Ectodermal cell (in vitro differentiated cells): ENCODE results near the gene FAM156A. TPM values are rescaled to one million over a fixed set of nuclear protein-coding genes. Genes with fewer than 3 reads are reported as not detected.
"Not testable (repeated sequence)": the region's sequence is repeated elsewhere in the genome, so short reads cannot be mapped to it uniquely, and the experiment has no call there.

ENCODE experiments used
- H3K27ac ChIP-seq: 2 replicates; pipeline ENCODE4 v1.7.0; 2013; ENCODE audit warnings: mild to moderate bottlenecking, low read depth, low read length; ENCODE audit not compliant: insufficient read depth, poor library complexity, severe bottlenecking
- H3K27me3 ChIP-seq: 2 replicates; pipeline ENCODE4 v1.7.0; 2013; ENCODE audit warnings: mild to moderate bottlenecking, low read length; ENCODE audit not compliant: insufficient read depth, control insufficient read depth, poor library complexity, severe bottlenecking
- H3K36me3 ChIP-seq: one replicate; pipeline ENCODE4 v1.7.0; 2013; ENCODE audit warnings: low read length; ENCODE audit not compliant: control insufficient read depth, insufficient read depth
- H3K4me1 ChIP-seq: one replicate; pipeline ENCODE4 v1.7.0; 2013; ENCODE audit warnings: low read length; ENCODE audit not compliant: control insufficient read depth, insufficient read depth
- H3K4me3 ChIP-seq: 2 replicates; pipeline ENCODE4 v1.7.0; 2013; ENCODE audit warnings: low read depth, low read length, control low read depth; ENCODE audit not compliant: insufficient read depth
- H3K9me3 ChIP-seq: 2 replicates; pipeline ENCODE4 v1.7.0; 2013; ENCODE audit warnings: mild to moderate bottlenecking, low read length, moderate library complexity; ENCODE audit not compliant: control insufficient read depth
- WGBS, 2 experiments: methylation state at CpG; one replicate each; pipeline ENCODE4 v1.1.7; 2013; ENCODE audit warnings: missing lambda C conversion rate in 2 of 2; 5-methylcytosine and 5-hydroxymethylcytosine counted together
- polyA plus RNA-seq, 4 experiments: library from polyadenylated mRNA; stranded (reverse); fragments of 50-300 nt; gene quantifications; one replicate each; pipeline ENCODE4 v1.2.3, GENCODE V29; 2013

Gene FAM156A, protein sequence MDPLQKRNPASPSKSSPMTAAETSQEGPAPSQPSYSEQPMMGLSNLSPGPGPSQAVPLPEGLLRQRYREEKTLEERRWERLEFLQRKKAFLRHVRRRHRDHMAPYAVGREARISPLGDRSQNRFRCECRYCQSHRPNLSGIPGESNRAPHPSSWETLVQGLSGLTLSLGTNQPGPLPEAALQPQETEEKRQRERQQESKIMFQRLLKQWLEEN
- 21.7 TPM for polyA plus RNA-seq (2013, experiment 1 of 4)
- polyA plus RNA-seq (2013, experiment 2 of 4): 26.7 TPM
- 14.9 TPM for polyA plus RNA-seq (2013, experiment 3 of 4)
- polyA plus RNA-seq (2013, experiment 4 of 4): 21.0 TPM

DNA sequence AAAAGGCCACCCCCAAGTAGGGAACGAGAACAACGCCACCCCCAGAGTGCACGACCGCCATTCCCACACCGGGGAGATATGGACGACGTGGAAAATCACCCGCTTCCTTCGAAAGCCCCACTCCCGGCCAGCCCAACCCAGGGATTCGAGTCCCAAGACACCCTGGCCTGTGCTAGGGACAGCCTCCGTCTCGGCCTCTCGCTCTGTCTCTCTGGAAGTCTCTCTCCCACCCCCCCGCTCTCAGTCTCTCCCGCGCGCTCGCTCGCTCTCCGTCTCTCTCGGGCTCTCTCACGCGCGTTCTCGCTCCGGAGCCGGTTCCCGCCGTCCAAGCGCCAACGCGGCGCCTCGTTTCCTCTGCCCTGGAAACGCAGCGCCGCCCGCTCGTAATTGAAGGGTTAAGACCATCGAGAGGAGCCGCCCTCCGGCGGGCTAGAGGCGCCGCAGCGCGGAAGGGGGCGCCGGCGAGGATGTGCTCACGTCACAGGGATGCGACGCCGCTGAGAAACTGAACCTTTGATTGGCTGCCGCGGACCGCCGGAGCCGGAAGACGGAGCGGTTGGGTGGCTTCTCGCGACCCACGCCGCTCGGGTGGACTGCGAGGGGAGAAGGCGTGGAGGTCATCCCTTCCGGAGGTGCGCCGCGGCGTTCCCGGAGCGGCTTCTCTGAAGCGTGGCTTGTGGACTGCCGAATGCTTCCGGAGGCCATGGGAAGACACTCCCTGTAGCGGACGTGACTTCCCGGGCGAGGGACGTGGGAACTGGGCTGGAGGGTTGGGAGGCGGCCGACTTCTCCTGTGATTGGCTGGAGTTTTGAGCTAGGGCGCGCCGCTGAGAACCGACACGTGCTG, at the start of gene FAM156A:
Gene FAM156A (minus strand): TSS at position 406 of the 847 bp plus-strand sequence. CDS start 9,930 bp downstream, outside the sequence.
- not testable (repeated sequence) for H3K4me3 ChIP-seq, H3K4me1 ChIP-seq
- no CpG with 5 or more reads among the region's 91 CpGs for WGBS, 2 experiments

GRCh38 chrX:53005327-53005726, 47.0 kb upstream of the FAM156A start:
- H3K27me3 ChIP-seq: no peaks in the 10 kb centered on the region
- 64 to 75% methylated on average over 3 of the region's 3 CpGs for WGBS, 2 experiments
- H3K4me3 ChIP-seq: no peak overlapping the region
- no peaks in the 10 kb centered on the region for H3K4me1 ChIP-seq
- H3K9me3 ChIP-seq: no peaks in the 10 kb centered on the region
- H3K36me3 ChIP-seq: no peaks in the 10 kb centered on the region
- no peak overlapping the region for H3K27ac ChIP-seq

More for the DNA sequence above, at the start of gene FAM156A:
- H3K27me3 ChIP-seq, H3K9me3 ChIP-seq, H3K36me3 ChIP-seq, H3K27ac ChIP-seq: not testable (repeated sequence)

- Histone ChIP-seq H3K9me3 (no peaks in the 10 kb centered on the region), H3K4me1 (no peaks in the 10 kb centered on the region), H3K4me3 (no peak overlapping the region), H3K27ac (no peak overlapping the region), H3K36me3 (no peaks in the 10 kb centered on the region), H3K27me3 (no peaks in the 10 kb centered on the region)
- WGBS, 2 experiments: 69 to 77% methylated on average over 2 to 4 of the region's 4 CpGs
Measured at GRCh38 chrX:53004811-53005210, 46.5 kb upstream of the FAM156A start.

DNA sequence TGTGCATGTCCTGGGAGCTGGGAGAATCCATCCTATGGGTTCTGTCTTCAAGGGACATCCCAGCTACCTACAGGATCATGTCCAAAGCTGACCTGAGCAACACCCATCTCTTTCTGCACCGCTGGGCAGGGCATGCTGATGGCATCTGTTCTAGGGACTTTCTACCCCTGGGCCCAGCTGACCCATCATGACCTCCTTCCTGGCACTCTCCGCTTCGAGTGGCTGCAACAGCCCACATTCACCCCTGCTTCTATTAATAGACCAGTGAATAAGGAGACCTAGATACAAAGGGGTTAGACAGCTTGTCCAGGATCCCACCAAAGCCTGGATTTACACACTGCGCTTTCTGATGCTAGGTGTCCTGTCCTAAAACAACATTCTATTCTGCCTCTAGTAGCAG, 45.7 kb upstream of the FAM156A start:
- Histone ChIP-seq H3K4me1 (no peaks in the 10 kb centered on the region), H3K36me3 (no peaks in the 10 kb centered on the region), H3K27ac (no peak overlapping the region), H3K27me3 (no peaks in the 10 kb centered on the region), H3K9me3 (no peaks in the 10 kb centered on the region), H3K4me3 (no peak overlapping the region)
- WGBS, 2 experiments: 94 to 98% methylated on average over 4 of the region's 4 CpGs

- H3K36me3 ChIP-seq: no peaks in the 10 kb centered on the region
- no peak overlapping the region for H3K27ac ChIP-seq
- H3K4me3 ChIP-seq: no peak overlapping the region
- WGBS, 2 experiments: 82 to 91% methylated on average over 4 to 6 of the region's 6 CpGs
- no peaks in the 10 kb centered on the region for H3K9me3 ChIP-seq
- no peaks in the 10 kb centered on the region for H3K27me3 ChIP-seq
- no peaks in the 10 kb centered on the region for H3K4me1 ChIP-seq
Measured at GRCh38 chrX:53003111-53003510, 44.8 kb upstream of the FAM156A start.

- Histone ChIP-seq H3K4me1 (no peaks in the 10 kb centered on the region), H3K9me3 (no peaks in the 10 kb centered on the region)
- WGBS, 2 experiments: 89 to 93% methylated on average over 2 of the region's 2 CpGs
Measured at GRCh38 chrX:53001958-53002357, 43.6 kb upstream of the FAM156A start.

GRCh38 chrX:53000447-53001135, 42.3 kb upstream of the FAM156A start:
- Histone ChIP-seq H3K36me3 (no peaks in the 10 kb centered on the region), H3K27me3 (no peaks in the 10 kb centered on the region), H3K4me1 (no peaks in the 10 kb centered on the region), H3K9me3 (no peaks in the 10 kb centered on the region), H3K4me3 (no peak overlapping the region), H3K27ac (no peak overlapping the region)
- WGBS, 2 experiments: 94% methylated on average over 36 of the region's 36 CpGs

More at GRCh38 chrX:53001958-53002357, 43.6 kb upstream of the FAM156A start:
- no peaks in the 10 kb centered on the region for H3K36me3 ChIP-seq
- H3K4me3 ChIP-seq: no peak overlapping the region
- no peaks in the 10 kb centered on the region for H3K27me3 ChIP-seq
- no peak overlapping the region for H3K27ac ChIP-seq

GRCh38 chrX:52995987-52996331, 37.6 kb upstream of the FAM156A start:
- H3K4me1 ChIP-seq: no peaks in the 10 kb centered on the region
- 19 to 22% methylated on average over 4 of the region's 4 CpGs for WGBS, 2 experiments
- no peak overlapping the region for H3K27ac ChIP-seq
- H3K9me3 ChIP-seq: no peaks in the 10 kb centered on the region
- peak overlapping the region; percentile 67 for H3K4me3 ChIP-seq
- no peaks in the 10 kb centered on the region for H3K27me3 ChIP-seq
- no peaks in the 10 kb centered on the region for H3K36me3 ChIP-seq

DNA sequence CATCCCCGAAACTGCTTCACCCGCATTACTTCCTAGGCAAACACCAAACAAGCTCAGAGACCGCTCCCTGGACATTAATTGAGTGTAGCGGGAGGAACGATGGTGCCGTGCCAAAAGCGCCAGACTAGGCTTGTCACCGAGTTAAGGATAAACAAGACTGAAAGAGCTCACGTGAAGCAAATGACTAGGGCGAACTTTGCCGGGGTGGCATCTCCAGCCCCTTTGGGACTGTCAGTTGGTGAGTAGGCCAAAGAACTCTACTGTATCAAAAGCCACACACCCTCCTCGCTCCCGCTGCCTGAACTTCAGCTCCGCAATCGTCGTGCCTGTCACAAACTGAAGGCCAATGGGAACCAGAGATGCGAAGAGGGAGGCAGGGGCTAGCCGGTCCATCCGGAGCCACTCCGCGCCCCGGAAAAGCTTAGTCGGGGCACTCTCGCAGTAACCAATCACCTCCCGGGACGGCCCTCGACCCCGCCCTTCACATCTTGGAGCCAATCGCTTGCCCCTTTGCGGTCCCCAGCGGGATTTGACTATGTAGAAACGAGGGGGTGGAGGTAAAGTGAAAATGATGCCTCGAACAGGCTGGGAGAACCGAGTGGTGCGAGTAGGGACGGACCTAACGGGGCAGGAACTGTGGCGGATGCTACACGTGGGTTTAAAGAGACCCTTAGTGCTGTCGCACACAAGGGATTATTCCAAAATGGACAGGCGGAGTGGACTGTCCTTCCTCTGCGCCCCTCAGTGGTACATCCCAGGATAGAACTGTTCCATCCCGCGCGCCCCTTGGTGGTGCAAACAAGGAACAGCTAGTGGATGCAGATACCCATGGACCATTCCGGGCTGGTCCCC, 37.0 kb upstream of the FAM156A start:
- Histone ChIP-seq H3K9me3 (no peaks in the 10 kb centered on the region), H3K4me1 (no peaks in the 10 kb centered on the region), H3K36me3 (no peaks in the 10 kb centered on the region), H3K4me3 (peak overlapping the region; percentile 67), H3K27ac (peak overlapping the region; percentile 84), H3K27me3 (no peaks in the 10 kb centered on the region)
- WGBS, 2 experiments: 1 to 2% methylated on average over 46 of the region's 46 CpGs
